COLO668 (cell line): ENCODE measurements around the gene OR52B6.
"Not testable (repeated sequence)": the region's sequence is repeated elsewhere in the genome, so short reads cannot be mapped to it uniquely, and the experiment has no call there.

Experiments used
- DNase-seq: peaks from one replicate; lab custom pipeline; 2025; ENCODE audit not compliant: unreplicated experiment; lab: John Stamatoyannopoulos, UW

The OR52B6 gene, protein sequence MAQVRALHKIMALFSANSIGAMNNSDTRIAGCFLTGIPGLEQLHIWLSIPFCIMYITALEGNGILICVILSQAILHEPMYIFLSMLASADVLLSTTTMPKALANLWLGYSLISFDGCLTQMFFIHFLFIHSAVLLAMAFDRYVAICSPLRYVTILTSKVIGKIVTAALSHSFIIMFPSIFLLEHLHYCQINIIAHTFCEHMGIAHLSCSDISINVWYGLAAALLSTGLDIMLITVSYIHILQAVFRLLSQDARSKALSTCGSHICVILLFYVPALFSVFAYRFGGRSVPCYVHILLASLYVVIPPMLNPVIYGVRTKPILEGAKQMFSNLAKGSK

GRCh38 chr11:5580577-5580976, at the start of gene OR52B6:
Gene OR52B6, plus strand, starts transcription at chr11:5580877. Its CDS starts 0 bp downstream, at chr11:5580877.
- no peak for DNase-seq

DNA sequence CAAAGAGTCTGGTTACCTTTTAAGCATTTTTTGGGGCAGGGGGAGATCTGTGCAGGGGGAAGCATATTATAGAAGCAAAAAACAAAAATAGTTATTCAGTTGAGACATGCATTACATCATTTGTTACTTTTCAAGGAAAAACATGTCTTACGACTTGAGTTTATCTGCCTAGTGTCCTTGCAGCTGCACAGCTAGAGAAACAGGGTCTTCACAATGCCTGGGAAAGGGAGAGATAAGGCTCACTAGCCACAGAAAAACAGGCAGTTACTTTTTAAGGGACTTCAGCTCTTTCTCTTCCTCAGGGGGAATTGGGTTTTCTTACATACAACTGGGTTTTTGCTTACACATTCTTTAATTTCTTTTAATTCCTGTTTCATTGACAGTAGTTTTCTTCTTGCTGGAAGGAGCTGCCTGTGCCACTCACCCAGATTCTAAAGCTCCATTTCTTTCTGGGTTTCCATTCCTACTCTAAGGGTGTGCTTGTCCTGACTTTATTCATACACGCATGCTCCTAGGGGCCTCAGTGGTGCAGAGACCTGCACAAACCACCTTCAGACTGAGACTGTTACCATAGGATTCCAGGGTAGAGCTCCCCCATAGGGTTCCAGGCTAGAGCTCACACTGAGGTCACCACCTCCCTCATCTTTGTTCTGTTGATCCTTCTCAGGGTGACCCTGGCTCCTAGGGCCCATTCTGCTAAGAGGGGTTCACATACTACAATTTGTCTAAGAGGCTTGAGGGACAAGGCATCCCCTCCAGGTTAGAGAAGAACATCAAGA, 49.4 kb upstream of the OR52B6 start:
- no peak for DNase-seq

- DNase-seq: no peak
These were observed 46.6 kb upstream of the OR52B6 start for GRCh38 chr11:5534046-5534445.

DNA sequence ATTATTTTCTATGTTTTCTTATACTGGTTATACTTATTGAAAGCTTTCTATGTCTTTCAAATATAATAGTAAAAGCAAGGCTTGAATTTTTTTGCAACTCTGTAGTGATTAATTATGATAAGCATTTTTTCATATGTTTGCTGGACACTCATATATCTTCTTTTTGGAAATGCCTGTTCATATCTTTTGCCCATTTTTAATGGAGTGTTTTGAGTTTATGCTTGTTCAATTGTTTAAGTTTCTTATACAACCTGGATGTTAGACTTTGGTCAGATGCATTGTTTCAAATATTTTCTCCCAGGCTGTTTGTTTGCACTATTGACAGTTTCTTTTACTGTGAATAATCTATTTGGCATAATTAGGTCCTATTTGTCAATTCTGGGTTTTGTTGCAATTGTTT, 44.2 kb upstream of the OR52B6 start:
- DNase-seq: no peak

- no peak for DNase-seq
These were observed 39.2 kb upstream of the OR52B6 start for GRCh38 chr11:5541427-5541826.

DNA sequence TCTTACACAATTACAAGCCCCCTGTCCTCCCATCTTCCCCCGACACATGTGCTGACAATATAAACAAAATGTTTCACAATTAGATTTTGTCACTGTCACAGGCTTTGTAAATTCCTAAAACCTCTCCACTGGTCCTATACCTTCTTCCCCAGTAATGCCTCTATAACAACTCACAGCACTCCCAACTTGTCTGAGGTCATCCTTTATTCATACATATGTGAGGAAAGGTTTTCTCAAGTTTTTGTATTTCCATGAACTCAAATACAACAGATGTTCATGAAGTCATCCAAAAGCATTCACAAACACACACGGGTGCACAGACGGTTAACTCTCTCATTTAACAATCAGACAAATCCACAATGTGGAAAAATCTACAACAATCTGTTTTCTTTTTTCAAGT, 34.2 kb upstream of the OR52B6 start:
- no peak for DNase-seq

DNA sequence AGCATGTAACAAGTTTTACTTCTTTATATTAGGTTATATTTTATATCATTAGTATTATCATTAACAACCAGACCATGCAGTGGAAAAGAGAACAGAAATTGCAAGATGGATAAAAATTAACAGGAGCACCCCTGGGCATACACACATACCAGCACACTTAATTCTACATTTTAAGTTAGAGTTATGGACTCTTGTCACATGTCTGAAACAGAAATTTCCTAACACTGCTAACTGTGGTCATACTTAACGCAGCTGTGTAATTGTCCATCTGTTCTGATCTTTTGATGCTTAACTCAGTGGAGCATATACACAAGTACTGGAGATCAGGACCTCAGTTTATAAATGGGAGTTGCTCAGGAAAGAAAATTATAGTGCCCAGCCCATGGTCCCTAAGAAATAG, 32.7 kb upstream of the OR52B6 start:
- no peak for DNase-seq

- DNase-seq: no peak
These were observed 32.2 kb upstream of the OR52B6 start, which contains the start of gene OR52H1 for GRCh38 chr11:5548440-5548839. Gene OR52H1, minus strand, starts transcription at chr11:5548540. Its CDS starts 3,035 bp downstream, at chr11:5545505.

GRCh38 chr11:5550440-5551095, 30.1 kb upstream of the OR52B6 start:
- DNase-seq: no peak

DNA sequence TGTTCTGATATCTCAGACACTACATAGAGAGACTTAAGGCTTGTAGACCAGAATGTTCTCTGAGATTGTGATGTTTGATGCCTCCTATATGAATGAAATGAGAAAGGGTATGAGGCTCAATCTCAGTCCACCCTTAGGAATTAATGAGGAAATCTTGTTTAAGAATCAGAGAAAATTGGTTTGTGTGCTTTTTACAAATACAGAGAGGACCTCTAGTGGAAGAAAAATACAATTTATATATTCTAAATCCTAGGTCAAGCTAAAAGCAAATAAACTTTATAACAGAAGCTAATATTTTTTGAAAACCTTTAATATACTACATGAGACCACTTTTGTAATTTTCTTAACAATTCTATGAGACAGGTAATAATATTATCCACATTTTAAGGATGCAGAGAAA, 27.3 kb upstream of the OR52B6 start:
- DNase-seq: no peak

DNA sequence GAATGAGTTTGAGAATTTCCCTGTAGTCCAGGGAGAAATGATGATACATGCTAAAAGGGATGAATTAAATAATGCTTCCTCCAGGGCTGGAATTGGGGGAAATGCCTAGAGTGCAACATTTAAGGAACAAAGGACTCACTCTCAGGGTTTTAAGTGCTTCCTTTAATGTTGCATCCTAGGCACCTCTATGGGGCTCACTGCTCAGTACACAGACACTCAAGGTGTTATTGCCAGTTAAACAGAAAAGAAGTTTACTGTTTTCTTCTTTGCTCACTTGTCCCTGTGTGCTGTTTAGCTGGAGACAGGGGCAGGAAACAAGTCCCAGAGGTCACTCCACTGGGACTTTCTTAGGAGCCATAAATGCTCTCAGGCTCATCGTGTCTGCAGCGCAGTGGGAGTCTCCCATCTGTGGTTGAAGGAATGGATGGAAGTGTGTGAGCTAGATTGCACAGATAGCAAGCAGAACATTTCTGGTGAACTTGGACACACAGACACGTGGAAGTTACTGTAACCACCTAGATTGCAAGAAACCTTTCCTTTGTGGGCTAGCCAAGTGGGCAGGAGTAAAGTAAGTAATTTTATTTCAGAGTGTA, 24.0 kb upstream of the OR52B6 start:
- no peak for DNase-seq

DNA sequence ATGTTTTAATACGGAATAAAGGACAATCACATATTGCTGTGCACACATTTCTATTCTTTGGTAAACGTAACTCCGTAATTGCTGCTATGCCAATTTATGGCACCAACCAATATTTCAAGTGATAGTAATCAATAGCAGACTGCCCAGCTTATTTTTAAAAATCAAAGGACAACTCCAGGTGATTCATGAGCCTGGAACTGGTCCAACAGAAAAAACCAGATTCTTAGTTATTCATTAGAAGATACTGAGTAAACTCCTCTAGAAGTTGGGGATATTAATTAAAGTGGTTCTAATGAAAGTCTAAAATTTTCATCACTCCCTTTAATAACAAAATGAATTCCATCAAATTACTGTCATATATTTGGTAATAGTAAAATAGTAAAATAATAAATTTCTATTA, 22.9 kb upstream of the OR52B6 start:
- DNase-seq: no peak

GRCh38 chr11:5564259-5565019, 16.2 kb upstream of the OR52B6 start:
- no peak for DNase-seq

GRCh38 chr11:5574654-5575053, 6.0 kb upstream of the OR52B6 start:
- DNase-seq: no peak

- no peak for DNase-seq
These were observed 5.5 kb upstream of the OR52B6 start for GRCh38 chr11:5575152-5575551.

DNA sequence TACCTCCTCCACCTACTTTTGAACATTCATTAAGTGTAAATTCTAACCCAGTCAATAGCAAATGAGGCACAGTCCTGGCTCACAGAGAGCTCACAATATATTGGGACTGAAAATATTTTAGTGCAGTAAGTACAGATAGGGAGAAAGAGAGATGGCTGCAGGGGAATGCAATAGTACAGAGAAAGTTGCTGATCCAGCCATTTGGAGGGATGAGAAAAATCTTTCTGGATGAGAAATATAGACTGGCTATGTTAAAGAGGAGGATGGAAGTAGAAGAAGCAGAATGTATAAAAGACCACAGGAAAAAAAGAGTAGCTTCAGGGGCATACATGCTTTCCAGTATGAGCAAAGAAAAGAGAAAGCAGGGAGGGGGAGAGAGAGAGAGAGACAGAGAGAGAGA, 3.6 kb upstream of the OR52B6 start:
- DNase-seq: no peak

DNA sequence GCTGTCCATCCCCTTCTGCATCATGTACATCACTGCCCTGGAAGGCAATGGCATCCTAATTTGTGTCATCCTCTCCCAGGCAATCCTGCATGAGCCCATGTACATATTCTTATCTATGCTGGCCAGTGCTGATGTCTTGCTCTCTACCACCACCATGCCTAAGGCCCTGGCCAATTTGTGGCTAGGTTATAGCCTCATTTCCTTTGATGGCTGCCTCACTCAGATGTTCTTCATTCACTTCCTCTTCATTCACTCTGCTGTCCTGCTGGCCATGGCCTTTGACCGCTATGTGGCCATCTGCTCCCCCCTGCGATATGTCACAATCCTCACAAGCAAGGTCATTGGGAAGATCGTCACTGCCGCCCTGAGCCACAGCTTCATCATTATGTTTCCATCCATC, 337 bp downstream of the OR52B6 start:
- no peak for DNase-seq

GRCh38 chr11:5584458-5584857, 3.8 kb downstream of the OR52B6 start:
- not testable (repeated sequence) for DNase-seq

DNA sequence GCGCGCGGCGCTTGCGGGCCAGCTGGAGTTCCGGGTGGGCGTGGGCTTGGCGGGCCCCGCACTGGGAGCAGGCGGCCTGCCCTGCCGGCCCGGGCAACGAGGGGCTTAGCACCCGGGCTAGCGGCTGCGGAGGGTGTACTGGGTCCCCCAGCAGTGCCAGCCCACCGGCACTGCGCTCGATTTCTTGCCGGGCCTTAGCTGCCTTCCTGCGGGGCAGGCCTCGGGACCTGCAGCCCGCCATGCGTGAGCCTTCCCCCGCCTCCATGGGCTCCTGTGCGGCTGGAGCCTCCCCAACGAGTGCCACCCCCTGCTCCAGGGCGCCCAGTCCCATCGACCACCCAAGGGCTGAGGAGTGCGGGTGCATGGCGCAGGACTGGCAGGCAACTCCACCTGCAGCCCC, 9.2 kb downstream of the OR52B6 start:
- not testable (repeated sequence) for DNase-seq

- no peak for DNase-seq
These were observed 10.9 kb downstream of the OR52B6 start for GRCh38 chr11:5591613-5592012.

DNA sequence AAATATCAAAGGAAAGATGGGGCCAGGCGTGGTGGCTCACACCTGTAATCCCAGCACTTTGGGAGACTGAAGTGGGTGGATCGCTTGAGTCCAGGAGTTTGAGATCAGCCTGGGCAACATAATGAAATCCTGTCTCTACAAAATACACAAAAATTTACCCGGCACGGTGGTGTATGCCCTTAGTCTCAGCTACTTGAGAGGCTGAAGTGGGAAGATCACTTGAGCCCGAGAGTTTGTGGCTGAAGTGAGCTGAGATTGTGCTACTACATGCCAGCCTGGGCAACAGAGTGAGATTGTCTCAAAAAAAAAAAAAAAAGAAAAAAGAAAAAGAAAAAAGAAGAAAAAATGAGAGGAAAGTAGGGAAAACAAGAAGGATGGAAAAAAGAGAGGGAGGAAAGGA, 11.9 kb downstream of the OR52B6 start:
- no peak for DNase-seq
